A172 (cell line): ENCODE data around the gene TTPAL. TPM values are rescaled to one million over a fixed set of nuclear protein-coding genes. Genes with fewer than 3 reads are reported as not detected.
"Not testable (repeated sequence)": the region's sequence is repeated elsewhere in the genome, so short reads cannot be mapped to it uniquely, and the experiment has no call there.

Experiments used
- DNase-seq: peaks from one replicate; pipeline ENCODE4 v3.0.0-alpha.2; 2015; ENCODE audit warnings: low spot score
- total RNA-seq: library from RNA; depleted of rRNA; stranded (reverse); fragments of >200 nt; shearing (Covaris generic); gene quantifications from 2 replicates; pipeline ENCODE4 v1.2.3, GENCODE V29; 2014

Gene TTPAL
- total RNA-seq, 1 experiment from 2014 or later = 10.9 TPM

GRCh38 chr20:44467289-44467883, 8.3 kb upstream of the TTPAL start:
- no peak for DNase-seq

GRCh38 chr20:44468044-44468782, 7.5 kb upstream of the TTPAL start:
- DNase-seq = no peak

GRCh38 chr20:44470327-44470726, 5.3 kb upstream of the TTPAL start:
- DNase-seq = no peak

- DNase-seq = no peak
These were observed 4.2 kb upstream of the TTPAL start for GRCh38 chr20:44471481-44471882.

GRCh38 chr20:44472283-44472682, 3.4 kb upstream of the TTPAL start:
- not testable (repeated sequence) for DNase-seq

- DNase-seq = no peak
These were observed 341 bp upstream of the TTPAL start for GRCh38 chr20:44475372-44475693.

GRCh38 chr20:44477151-44477550, 1.5 kb downstream of the TTPAL start:
- DNase-seq = no peak

GRCh38 chr20:44478206-44478605, 2.5 kb downstream of the TTPAL start:
- DNase-seq = no peak

- DNase-seq = no peak
These were observed 4.0 kb downstream of the TTPAL start for GRCh38 chr20:44479643-44480042.

GRCh38 chr20:44480097-44480496, 4.4 kb downstream of the TTPAL start:
- no peak for DNase-seq

GRCh38 chr20:44481719-44482416, 6.2 kb downstream of the TTPAL start:
- no peak for DNase-seq

- DNase-seq = no peak
These were observed 7.4 kb downstream of the TTPAL start for GRCh38 chr20:44483112-44483511.

- DNase-seq = no peak
These were observed 9.6 kb downstream of the TTPAL start for GRCh38 chr20:44485078-44485829.

GRCh38 chr20:44485830-44486198, 10.1 kb downstream of the TTPAL start:
- no peak for DNase-seq

- DNase-seq = no peak
These were observed 12.9 kb downstream of the TTPAL start for GRCh38 chr20:44488551-44488950.

- no peak for DNase-seq
These were observed 13.5 kb downstream of the TTPAL start for GRCh38 chr20:44489223-44489622.

- DNase-seq = no peak
These were observed 14.3 kb downstream of the TTPAL start for GRCh38 chr20:44489931-44490330.

GRCh38 chr20:44491635-44492395, 16.1 kb downstream of the TTPAL start:
- peak; percentile 36 for DNase-seq

- DNase-seq = peak; percentile 35
These were observed 18.6 kb downstream of the TTPAL start for GRCh38 chr20:44494266-44494665.

GRCh38 chr20:44494681-44495080, 19.0 kb downstream of the TTPAL start:
- no peak for DNase-seq

- peak; percentile 78 for DNase-seq
These were observed 19.6 kb downstream of the TTPAL start for GRCh38 chr20:44495257-44495656.
